MCF 10A (cell line): ENCODE measurements around the gene SORCS1. TPM values are rescaled to one million over a fixed set of nuclear protein-coding genes. Genes with fewer than 3 reads are reported as not detected.

ENCODE experiments used
- BruUV-seq: library from RNA; stranded (reverse); fragments of 400-500 nt; replicated peaks from 2 replicates; lab custom pipeline; 2021; lab: Mats Ljungman, UMichigan
- CTCF ChIA-PET: fragments of 300-600 bp; sonication (Branson Sonifier 250); formaldehyde crosslinking; extraction: SDS; loops from one replicate; lab custom pipeline; 2021; ENCODE audit warnings: antibody characterized with exemption, inconsistent platforms; lab: Yijun Ruan, JAX
- POLR2A ChIA-PET: fragments of 300-600, 350-650 bp; sonication (Branson Sonifier 250); formaldehyde crosslinking; extraction: SDS; loops from one replicate; lab custom pipeline; 2020; ENCODE audit warnings: antibody characterized with exemption, inconsistent platforms; lab: Yijun Ruan, JAX
- DNase-seq: peaks from one replicate; pipeline ENCODE4 v3.0.0-alpha.2; 2018; ENCODE audit not compliant: unreplicated experiment
- H3K27ac Mint-ChIP-seq: one replicate; pipeline ENCODE4 v1.8.0; 2022; ENCODE audit warnings: mild to moderate bottlenecking, low read depth, mixed read lengths; ENCODE audit not compliant: unreplicated experiment
- H3K27me3 Mint-ChIP-seq: one replicate; pipeline ENCODE4 v1.8.0; 2022; ENCODE audit warnings: mixed read lengths; ENCODE audit not compliant: insufficient read depth, unreplicated experiment
- H3K36me3 Mint-ChIP-seq: one replicate; pipeline ENCODE4 v1.8.0; 2022; ENCODE audit warnings: mild to moderate bottlenecking, moderate library complexity, mixed read lengths; ENCODE audit not compliant: insufficient read depth, unreplicated experiment
- H3K4me1 Mint-ChIP-seq: one replicate; pipeline ENCODE4 v1.8.0; 2022; ENCODE audit warnings: mixed read lengths; ENCODE audit not compliant: insufficient read depth, unreplicated experiment
- H3K4me3 Mint-ChIP-seq: one replicate; pipeline ENCODE4 v1.8.0; 2022; ENCODE audit warnings: mild to moderate bottlenecking, moderate library complexity, mixed read lengths; ENCODE audit not compliant: unreplicated experiment
- H3K9me3 Mint-ChIP-seq: one replicate; pipeline ENCODE4 v1.8.0; 2022; ENCODE audit warnings: mixed read lengths; ENCODE audit not compliant: unreplicated experiment
- intact Hi-C: fragments of 100-400 bp; cut with micrococcal nuclease; formaldehyde crosslinking; loops from 2 replicates; pipeline ENCODE4 v1.14.1; 2022
- total RNA-seq: library from RNA; stranded (reverse); gene quantifications from 2 replicates; pipeline ENCODE4 v1.2.3, GENCODE V29; 2022
- TF ChIP-seq, protein P1 (sequence below): fragments of 200-600 bp; IDR thresholded peaks from one replicate; pipeline ENCODE4 v1.8.0; 2022; ENCODE audit warnings: antibody characterized with exemption, mild to moderate bottlenecking; ENCODE audit not compliant: unreplicated experiment

The SORCS1 gene
- total RNA-seq, 1 experiment from 2014 or later: 0.54 TPM

DNA sequence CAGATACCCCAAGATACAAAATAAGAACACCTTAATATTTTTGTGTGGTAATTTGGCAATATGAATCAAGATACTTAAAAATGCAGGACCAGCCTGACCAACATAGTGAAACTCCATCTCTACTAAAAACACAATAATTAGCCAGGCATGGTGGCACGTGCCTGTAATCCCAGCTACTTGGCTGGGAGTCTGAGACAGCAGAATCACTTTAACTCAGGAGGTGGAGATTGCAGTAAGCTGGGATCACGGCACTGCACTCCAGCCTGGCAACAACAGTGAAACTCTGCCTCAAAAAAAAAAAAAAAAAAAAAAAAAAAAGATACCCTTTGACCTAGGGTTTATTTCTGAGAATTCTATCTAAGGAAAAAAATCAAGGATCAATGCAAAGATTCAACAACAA lies 450.7 kb downstream of the SORCS1 start:
- DNase-seq: no peak
- no peaks in the 10 kb centered on the region for H3K27me3 Mint-ChIP-seq
- no peak overlapping the region for H3K4me3 Mint-ChIP-seq
- TF ChIP-seq, protein P1, sequence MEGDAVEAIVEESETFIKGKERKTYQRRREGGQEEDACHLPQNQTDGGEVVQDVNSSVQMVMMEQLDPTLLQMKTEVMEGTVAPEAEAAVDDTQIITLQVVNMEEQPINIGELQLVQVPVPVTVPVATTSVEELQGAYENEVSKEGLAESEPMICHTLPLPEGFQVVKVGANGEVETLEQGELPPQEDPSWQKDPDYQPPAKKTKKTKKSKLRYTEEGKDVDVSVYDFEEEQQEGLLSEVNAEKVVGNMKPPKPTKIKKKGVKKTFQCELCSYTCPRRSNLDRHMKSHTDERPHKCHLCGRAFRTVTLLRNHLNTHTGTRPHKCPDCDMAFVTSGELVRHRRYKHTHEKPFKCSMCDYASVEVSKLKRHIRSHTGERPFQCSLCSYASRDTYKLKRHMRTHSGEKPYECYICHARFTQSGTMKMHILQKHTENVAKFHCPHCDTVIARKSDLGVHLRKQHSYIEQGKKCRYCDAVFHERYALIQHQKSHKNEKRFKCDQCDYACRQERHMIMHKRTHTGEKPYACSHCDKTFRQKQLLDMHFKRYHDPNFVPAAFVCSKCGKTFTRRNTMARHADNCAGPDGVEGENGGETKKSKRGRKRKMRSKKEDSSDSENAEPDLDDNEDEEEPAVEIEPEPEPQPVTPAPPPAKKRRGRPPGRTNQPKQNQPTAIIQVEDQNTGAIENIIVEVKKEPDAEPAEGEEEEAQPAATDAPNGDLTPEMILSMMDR: no peak
- no peak overlapping the region for H3K27ac Mint-ChIP-seq
- H3K36me3 Mint-ChIP-seq: peaks cover 6% of the 10 kb centered on the region
- H3K4me1 Mint-ChIP-seq: no peaks in the 10 kb centered on the region
- ChIA-PET CTCF (interaction anchor here (1.2 to 3.7 kb wide), 2 partner anchors 13 to 1102 kb away, joined by 4 to 47 read pairs; no protein-coding TSS in a partner anchor), POLR2A (no interaction called here)
- no peaks in the 10 kb centered on the region for H3K9me3 Mint-ChIP-seq
- intact Hi-C loops: no loop called here
- BruUV-seq: no TSS peak

DNA sequence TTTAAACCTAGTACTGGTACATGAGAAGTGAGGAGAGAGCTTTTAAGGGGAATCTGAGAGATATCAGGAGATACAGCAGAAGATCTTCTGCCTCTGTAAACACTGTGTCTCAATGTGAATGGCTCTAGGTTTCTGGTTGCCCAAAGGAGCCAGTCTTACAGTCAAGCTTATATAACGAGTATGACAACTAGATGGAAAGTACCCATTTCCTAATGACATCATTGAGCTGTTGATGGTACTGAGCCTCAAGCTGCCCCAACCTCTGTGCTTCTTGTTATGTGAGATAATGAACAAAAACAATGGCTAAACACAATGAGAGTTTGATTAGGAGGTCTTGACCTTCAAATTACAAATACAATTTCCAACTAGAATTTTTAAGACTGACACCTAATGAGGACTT lies 451.5 kb downstream of the SORCS1 start:
- Mint-ChIP-seq H3K27me3 (no peaks in the 10 kb centered on the region), H3K9me3 (no peaks in the 10 kb centered on the region), H3K36me3 (peaks cover 6% of the 10 kb centered on the region), H3K4me3 (no peak overlapping the region), H3K27ac (no peak overlapping the region), H3K4me1 (no peaks in the 10 kb centered on the region)
- DNase-seq: no peak
- POLR2A ChIA-PET: no interaction called here
- no TSS peak for BruUV-seq
- intact Hi-C loops: no loop called here
- CTCF ChIA-PET: interaction anchor here (0.6 to 3.7 kb wide), 9 partner anchors 12 to 1103 kb away, joined by 3 to 47 read pairs (median 4); no protein-coding TSS in a partner anchor
- TF ChIP-seq, protein P1: no peak

DNA sequence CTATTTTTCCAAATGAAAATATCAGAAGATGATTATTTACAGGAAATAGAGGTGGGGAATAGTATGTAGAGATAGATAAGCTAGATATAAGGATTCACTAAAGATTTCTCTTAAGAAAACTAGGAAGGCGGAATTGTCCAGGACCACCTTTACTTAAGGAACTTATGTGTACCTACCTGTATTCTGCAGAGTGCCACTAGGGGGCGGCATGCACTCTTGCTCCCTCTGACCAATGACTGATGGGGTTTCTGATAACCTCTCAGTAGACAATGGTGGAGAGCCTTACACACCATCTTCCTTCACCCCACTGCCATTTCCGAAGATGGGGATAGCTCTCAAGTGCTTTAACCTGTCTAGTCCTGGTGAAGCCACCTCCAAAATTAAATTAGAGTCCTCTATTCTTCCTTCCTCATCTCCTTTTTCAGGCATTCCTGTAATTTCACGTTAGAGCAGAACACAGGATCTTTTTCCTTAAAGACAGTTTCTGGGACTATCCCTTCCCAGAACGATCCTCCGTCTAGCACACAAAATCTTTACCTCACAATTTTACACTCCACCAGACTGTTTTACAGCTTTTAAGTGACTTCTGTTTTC lies 453.1 kb downstream of the SORCS1 start:
- Mint-ChIP-seq H3K27me3 (no peaks in the 10 kb centered on the region), H3K27ac (no peak overlapping the region), H3K36me3 (peaks cover 6% of the 10 kb centered on the region), H3K4me1 (peaks cover under 1% of the 10 kb centered on the region), H3K4me3 (no peak overlapping the region), H3K9me3 (no peaks in the 10 kb centered on the region)
- intact Hi-C loops: no loop called here
- TF ChIP-seq, protein P1: peak; percentile 89
- DNase-seq: peak; percentile 56
- no TSS peak for BruUV-seq
- POLR2A ChIA-PET: interaction anchor here (0.7 kb wide), 1 partner anchor 182 kb away, joined by 5 read pairs; no protein-coding TSS in a partner anchor
- CTCF ChIA-PET: interaction anchor here (0.6 to 3.7 kb wide), 41 partner anchors 8 to 1704 kb away, joined by 3 to 47 read pairs (median 3); no protein-coding TSS in a partner anchor

DNA sequence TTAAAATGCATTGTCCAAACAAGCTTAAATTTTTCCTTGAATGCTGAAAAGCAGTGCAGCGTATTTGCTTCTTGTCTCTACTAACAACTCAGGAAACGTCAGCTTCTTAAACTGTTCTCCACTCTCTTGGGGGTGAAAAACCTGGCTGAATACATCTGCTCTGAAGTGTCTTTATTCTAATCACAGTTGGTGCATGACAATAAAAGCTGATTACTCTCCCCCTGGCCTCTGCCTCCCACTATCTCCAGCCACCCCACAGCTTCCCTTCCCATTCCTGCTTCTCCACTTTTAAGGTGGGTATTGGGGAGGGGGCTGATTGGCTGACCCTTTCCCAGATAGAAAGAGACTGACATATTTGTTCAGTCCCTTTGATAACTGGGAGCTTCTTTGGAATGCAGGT lies 456.0 kb downstream of the SORCS1 start:
- POLR2A ChIA-PET: no interaction called here
- no peak overlapping the region for H3K4me3 Mint-ChIP-seq
- no peaks in the 10 kb centered on the region for H3K9me3 Mint-ChIP-seq
- TF ChIP-seq, protein P1: no peak
- peaks cover 6% of the 10 kb centered on the region for H3K36me3 Mint-ChIP-seq
- intact Hi-C loops: loop anchor here (5.0 to 10.0 kb wide), 4 partner anchors 436 to 1494 kb away; no protein-coding TSS in a partner anchor
- BruUV-seq: no TSS peak
- CTCF ChIA-PET: interaction anchor here (0.6 to 1.2 kb wide), 5 partner anchors 87 to 1811 kb away, joined by 3 to 4 read pairs (median 3); no protein-coding TSS in a partner anchor
- DNase-seq: no peak
- peaks cover 6% of the 10 kb centered on the region for H3K4me1 Mint-ChIP-seq
- no peak overlapping the region for H3K27ac Mint-ChIP-seq
- no peaks in the 10 kb centered on the region for H3K27me3 Mint-ChIP-seq
